SU-DHL-6 (cell line): ENCODE measurements around the gene TICRR.

Experiments used
- H2AFZ ChIP-seq: fragments of 200-600 bp; sonication (generic); 2 replicates; pipeline ENCODE4 v1.6.1; 2014; ENCODE audit warnings: low read depth, mild to moderate bottlenecking, moderate library complexity, mixed read lengths, antibody characterized with exemption, low read length; ENCODE audit not compliant: severe bottlenecking
- H3F3A ChIP-seq: fragments of 200-600 bp; shearing (Covaris generic); 2 replicates; pipeline ENCODE4 v1.6.0; 2016; ENCODE audit warnings: antibody characterized with exemption, mild to moderate bottlenecking; ENCODE audit not compliant: insufficient read depth
- H3K27ac ChIP-seq: fragments of 200-600 bp; sonication (generic); 2 replicates; pipeline ENCODE4 v1.5.1; 2016; ENCODE audit warnings: low read depth, mild to moderate bottlenecking, low read length, moderate library complexity, mixed read lengths
- H3K27me3 ChIP-seq: fragments of 200-600 bp; sonication (generic), shearing (Covaris generic); 2 replicates; pipeline ENCODE4 v1.6.0; 2014; ENCODE audit warnings: mild to moderate bottlenecking, low read length
- H3K36me3 ChIP-seq: fragments of 200-600 bp; sonication (generic); 2 replicates; pipeline ENCODE4 v1.6.1; 2014; ENCODE audit warnings: mild to moderate bottlenecking, low read length, mixed read lengths
- H3K4me2 ChIP-seq: fragments of 300-600, 200-600 bp; shearing (Covaris generic), sonication (generic); 2 replicates; pipeline ENCODE4 v1.6.0; 2014; ENCODE audit warnings: low read length, low read depth, mild to moderate bottlenecking; ENCODE audit not compliant: poor library complexity, severe bottlenecking
- H3K4me3 ChIP-seq: fragments of 200-600 bp; sonication (generic); 2 replicates; pipeline ENCODE4 v1.5.1; 2014; ENCODE audit warnings: antibody characterized with exemption, low read length, mild to moderate bottlenecking, mixed read lengths; ENCODE audit not compliant: insufficient read depth, poor library complexity, severe bottlenecking
- H3K79me2 ChIP-seq: fragments of 200-600 bp; sonication (generic); 2 replicates; pipeline ENCODE4 v1.6.1; 2014; ENCODE audit warnings: mild to moderate bottlenecking, low read length, moderate library complexity; ENCODE audit not compliant: insufficient read depth
- H3K9ac ChIP-seq: fragments of 200-600 bp; sonication (generic); 2 replicates; pipeline ENCODE4 v1.7.0; 2014; ENCODE audit warnings: mild to moderate bottlenecking, low read length
- H3K9me2 ChIP-seq: fragments of 200-600 bp; sonication (generic); replicated peaks from 2 replicates; pipeline ENCODE4 v1.6.1; 2014; ENCODE audit warnings: low read length; ENCODE audit not compliant: insufficient read depth
- H3K9me3 ChIP-seq: fragments of 200-600 bp; sonication (generic); 2 replicates; pipeline ENCODE4 v1.6.1; 2014; ENCODE audit warnings: low read length, mixed read lengths; ENCODE audit not compliant: insufficient read depth
- H4K20me1 ChIP-seq: fragments of 200-600 bp; sonication (generic); 2 replicates; pipeline ENCODE4 v1.6.1; 2014; ENCODE audit warnings: low read depth, mild to moderate bottlenecking, antibody characterized with exemption, low read length, moderate library complexity, mixed read lengths
- EZH2phosphoT487 ChIP-seq: fragments of 200-600 bp; sonication (generic), shearing (Covaris generic); conservative IDR thresholded peaks from 2 replicates; pipeline ENCODE4 v1.6.1; 2018; ENCODE audit warnings: mild to moderate bottlenecking, antibody characterized with exemption, low read length, moderate library complexity, mixed read lengths
- TF ChIP-seq, protein P1 (sequence below): fragments of 200-600 bp; sonication (generic); IDR thresholded peaks from one replicate; pipeline ENCODE4 v1.5.1; 2017; ENCODE audit warnings: antibody characterized with exemption, mild to moderate bottlenecking, low read length, moderate library complexity; ENCODE audit not compliant: insufficient read depth, poor library complexity, severe bottlenecking

The TICRR gene

DNA sequence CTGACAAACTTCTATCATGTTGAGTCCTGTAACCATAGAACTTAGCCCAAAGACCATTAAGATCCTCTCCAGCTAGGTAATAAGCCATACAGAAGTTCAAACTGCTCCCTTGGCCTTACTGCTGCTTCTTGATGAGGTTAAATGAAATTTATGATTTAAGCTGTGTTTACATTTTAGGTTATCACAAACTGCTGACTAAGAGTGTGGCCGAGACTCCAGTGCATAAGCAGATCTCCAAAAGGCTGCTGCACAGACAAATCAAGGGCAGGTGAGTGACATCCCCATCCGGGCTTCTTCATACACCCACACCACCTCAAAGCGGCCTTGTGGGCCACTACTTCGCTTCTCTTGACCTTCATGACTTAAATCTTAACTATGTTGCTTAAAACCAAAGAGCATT lies 41.0 kb downstream of the TICRR start:
- no peaks in the 10 kb centered on the region for H3K79me2 ChIP-seq
- H2AFZ ChIP-seq = no peak overlapping the region
- H3K36me3 ChIP-seq = peaks cover 52% of the 10 kb centered on the region
- no peak overlapping the region for H3K4me3 ChIP-seq
- no peaks in the 10 kb centered on the region for H3F3A ChIP-seq
- no peaks in the 10 kb centered on the region for H3K27me3 ChIP-seq
- no peak overlapping the region for H3K27ac ChIP-seq
- H3K9me3 ChIP-seq = no peaks in the 10 kb centered on the region
- no peak for TF ChIP-seq EZH2phosphoT487
- TF ChIP-seq, protein P1, sequence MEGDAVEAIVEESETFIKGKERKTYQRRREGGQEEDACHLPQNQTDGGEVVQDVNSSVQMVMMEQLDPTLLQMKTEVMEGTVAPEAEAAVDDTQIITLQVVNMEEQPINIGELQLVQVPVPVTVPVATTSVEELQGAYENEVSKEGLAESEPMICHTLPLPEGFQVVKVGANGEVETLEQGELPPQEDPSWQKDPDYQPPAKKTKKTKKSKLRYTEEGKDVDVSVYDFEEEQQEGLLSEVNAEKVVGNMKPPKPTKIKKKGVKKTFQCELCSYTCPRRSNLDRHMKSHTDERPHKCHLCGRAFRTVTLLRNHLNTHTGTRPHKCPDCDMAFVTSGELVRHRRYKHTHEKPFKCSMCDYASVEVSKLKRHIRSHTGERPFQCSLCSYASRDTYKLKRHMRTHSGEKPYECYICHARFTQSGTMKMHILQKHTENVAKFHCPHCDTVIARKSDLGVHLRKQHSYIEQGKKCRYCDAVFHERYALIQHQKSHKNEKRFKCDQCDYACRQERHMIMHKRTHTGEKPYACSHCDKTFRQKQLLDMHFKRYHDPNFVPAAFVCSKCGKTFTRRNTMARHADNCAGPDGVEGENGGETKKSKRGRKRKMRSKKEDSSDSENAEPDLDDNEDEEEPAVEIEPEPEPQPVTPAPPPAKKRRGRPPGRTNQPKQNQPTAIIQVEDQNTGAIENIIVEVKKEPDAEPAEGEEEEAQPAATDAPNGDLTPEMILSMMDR = no peak
- no peaks in the 10 kb centered on the region for H3K9me2 ChIP-seq
- H3K4me2 ChIP-seq = no peak overlapping the region
- H3K9ac ChIP-seq = no peak overlapping the region
- H4K20me1 ChIP-seq = no peaks in the 10 kb centered on the region

DNA sequence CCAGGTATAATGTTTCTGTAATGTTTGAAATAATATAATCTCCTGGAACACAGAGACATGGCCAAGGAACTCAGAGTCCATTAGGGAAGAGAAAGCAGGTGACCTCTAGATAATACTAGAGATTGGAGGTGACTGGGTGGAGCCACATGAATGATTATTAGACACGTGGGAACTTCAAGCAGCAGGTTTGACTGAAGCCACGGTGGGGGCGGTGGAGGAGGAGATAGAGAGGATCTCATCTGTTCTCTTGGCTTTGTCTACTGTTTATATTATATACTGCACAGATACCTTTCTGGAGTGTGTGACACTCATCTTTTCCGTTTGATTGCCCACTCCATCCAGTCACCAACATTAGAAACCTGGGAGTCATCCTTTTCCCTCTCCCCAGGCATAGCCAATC lies 46.3 kb downstream of the TICRR start:
- Histone ChIP-seq H3K9me2 (no peaks in the 10 kb centered on the region), H4K20me1 (no peaks in the 10 kb centered on the region), H2AFZ (no peak overlapping the region), H3K4me2 (no peak overlapping the region), H3K27me3 (no peaks in the 10 kb centered on the region), H3K9me3 (no peaks in the 10 kb centered on the region), H3F3A (peaks cover 3% of the 10 kb centered on the region; the same call in 1 of the 2 replicates), H3K9ac (no peak overlapping the region), H3K36me3 (peaks cover 31% of the 10 kb centered on the region; the same call in 1 of the 2 replicates), H3K4me3 (no peak overlapping the region), H3K79me2 (no peaks in the 10 kb centered on the region), H3K27ac (no peak overlapping the region)
- no peak for TF ChIP-seq EZH2phosphoT487
- TF ChIP-seq, protein P1 = no peak

DNA sequence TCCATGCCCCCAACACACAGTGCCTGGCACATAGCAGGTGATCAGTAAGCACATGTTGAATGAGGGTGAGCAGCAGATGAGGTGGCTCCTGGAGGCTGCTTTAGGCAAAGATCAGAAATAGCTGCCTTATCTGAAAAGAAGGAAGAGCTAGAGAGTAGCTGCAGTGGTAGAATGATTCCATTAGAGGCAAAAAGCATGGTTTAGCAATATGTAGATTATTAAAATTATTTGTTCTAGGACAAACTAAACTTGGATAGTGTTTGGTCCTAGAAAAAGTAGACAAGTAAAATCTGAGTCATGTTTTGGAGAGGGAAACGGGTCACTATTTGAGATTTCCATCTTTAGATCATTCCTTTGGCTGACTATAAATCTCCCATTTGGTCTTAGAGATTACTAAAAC lies 47.9 kb downstream of the TICRR start:
- TF ChIP-seq, protein P1 = no peak
- no peak for TF ChIP-seq EZH2phosphoT487
- H3K4me2 ChIP-seq = no peak overlapping the region
- no peaks in the 10 kb centered on the region for H3K9me3 ChIP-seq
- H3K27me3 ChIP-seq = no peaks in the 10 kb centered on the region
- no peaks in the 10 kb centered on the region for H4K20me1 ChIP-seq
- H2AFZ ChIP-seq = no peak overlapping the region
- H3K4me3 ChIP-seq = no peak overlapping the region
- peaks cover 23% of the 10 kb centered on the region; the same call in 1 of the 2 replicates for H3K36me3 ChIP-seq
- H3K27ac ChIP-seq = no peak overlapping the region
- H3K9me2 ChIP-seq = no peaks in the 10 kb centered on the region
- no peak overlapping the region for H3K9ac ChIP-seq
- H3F3A ChIP-seq = peaks cover 3% of the 10 kb centered on the region; the same call in 1 of the 2 replicates
- no peaks in the 10 kb centered on the region for H3K79me2 ChIP-seq
